Mucosa of descending colon (tissue), 3 donors: ENCODE measurements around the gene CAMSAP3. TPM values are rescaled to one million over a fixed set of nuclear protein-coding genes. Genes with fewer than 3 reads are reported as not detected.

Experiments
- ATAC-seq: fragments of 200-7000 bp; cut with Tn5 transposase; one replicate; pipeline ENCODE4 v1.9.1; 2020; ENCODE audit warnings: mild to moderate bottlenecking, moderate library complexity
- DNase-seq, 3 donors: peaks; one replicate each; pipeline ENCODE4 v3.0.0-alpha.2; 2020
- H3K36me3 ChIP-seq: fragments of 200-600 bp; one replicate; pipeline ENCODE4 v1.8.0; 2021; ENCODE audit warnings: low read depth, mild to moderate bottlenecking
- H3K4me1 ChIP-seq: fragments of 200-600 bp; one replicate; pipeline ENCODE4 v1.8.0; 2021; ENCODE audit warnings: low read depth, mild to moderate bottlenecking
- H3K4me3 ChIP-seq: fragments of 200-600 bp; one replicate; pipeline ENCODE4 v1.8.0; 2021; ENCODE audit warnings: mild to moderate bottlenecking
- H3K9me3 ChIP-seq: fragments of 200-600 bp; one replicate; pipeline ENCODE4 v1.8.0; 2021; ENCODE audit warnings: mild to moderate bottlenecking
- CTCF ChIP-seq: fragments of 200-600 bp; IDR thresholded peaks from one replicate; pipeline ENCODE4 v1.8.0; 2022; ENCODE audit warnings: antibody characterized with exemption, mild to moderate bottlenecking
- intact Hi-C, 2 donors: fragments of 100-400 bp; cut with DNase I in 1 of 2; cut with micrococcal nuclease in 1 of 2; formaldehyde crosslinking; loops; one replicate each; pipeline versions ENCODE4 v1.11.0 to v1.11.1; 2022; cut with DNase I, micrococcal nuclease
- total RNA-seq, 3 donors: library from RNA; stranded (reverse); fragmentation: NEBNext Ultra II Directional in 2 of 3; extraction: Animal tissue kit (Norgen Biotek cat#: 25700) in 2 of 3; gene quantifications; one replicate each; pipeline versions ENCODE4 v1.2.1 to v1.2.4, GENCODE V29; 2021 to 2023
- donor health status: DM: no; HTN: no; CAD: no; lungs with moderate emphysema.
- donor health status: DM: no; HTN: no; CAD: no.
- donor health status: DM: no; HTN: yes; CAD: no.

Gene CAMSAP3
- total RNA-seq, 3 donors from 2014 or later: 25.3 to 60.5 (median 41.2) TPM

DNA sequence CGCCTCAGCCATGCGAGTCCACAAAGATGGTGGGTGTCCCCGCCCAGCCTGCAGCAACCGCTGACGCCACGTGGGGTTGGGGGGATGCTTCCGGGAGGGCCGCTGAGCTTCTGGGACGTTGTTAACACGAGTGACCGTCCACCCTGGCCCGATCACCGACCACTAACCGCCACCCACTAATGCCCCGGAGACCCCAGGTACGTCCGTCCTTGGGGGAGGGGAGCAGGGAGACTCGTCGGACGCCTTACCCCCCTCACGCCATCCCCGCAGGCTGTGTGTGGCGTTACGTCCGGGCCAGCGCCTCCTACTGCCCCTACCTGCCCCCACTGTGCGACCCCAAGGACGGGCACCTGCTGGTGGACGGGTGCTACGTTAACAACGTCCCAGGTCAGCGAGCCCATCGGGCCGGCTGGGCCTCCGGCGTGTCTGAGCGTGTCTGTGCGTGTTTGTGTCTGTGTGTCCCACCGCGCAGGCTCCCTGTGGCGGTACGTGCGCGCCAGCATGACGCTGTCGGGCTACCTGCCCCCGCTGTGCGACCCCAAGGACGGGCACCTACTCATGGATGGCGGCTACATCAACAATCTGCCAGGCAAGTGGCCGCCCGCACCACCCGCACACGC, 38.9 kb upstream of the CAMSAP3 start:
- Histone ChIP-seq H3K4me1 (no peaks in the 10 kb centered on the region), H3K36me3 (no peaks in the 10 kb centered on the region), H3K4me3 (no peak overlapping the region), H3K9me3 (no peaks in the 10 kb centered on the region)
- intact Hi-C loops: no loop called here
- TF ChIP-seq CTCF: no peak
- DNase-seq (no peak), ATAC-seq (no peak)

GRCh38 chr19:7558667-7559066, 37.0 kb upstream of the CAMSAP3 start:
- no peak for TF ChIP-seq CTCF
- Histone ChIP-seq H3K36me3 (no peaks in the 10 kb centered on the region), H3K4me1 (no peaks in the 10 kb centered on the region), H3K4me3 (no peak overlapping the region), H3K9me3 (no peaks in the 10 kb centered on the region)
- ATAC-seq (no peak), DNase-seq (no peak)
- intact Hi-C loops: no loop called here

GRCh38 chr19:7559102-7559501, 36.6 kb upstream of the CAMSAP3 start:
- DNase-seq (no peak), ATAC-seq (no peak)
- TF ChIP-seq CTCF: no peak
- Histone ChIP-seq H3K36me3 (no peaks in the 10 kb centered on the region), H3K4me1 (no peaks in the 10 kb centered on the region), H3K9me3 (no peaks in the 10 kb centered on the region), H3K4me3 (no peak overlapping the region)
- intact Hi-C loops: no loop called here

DNA sequence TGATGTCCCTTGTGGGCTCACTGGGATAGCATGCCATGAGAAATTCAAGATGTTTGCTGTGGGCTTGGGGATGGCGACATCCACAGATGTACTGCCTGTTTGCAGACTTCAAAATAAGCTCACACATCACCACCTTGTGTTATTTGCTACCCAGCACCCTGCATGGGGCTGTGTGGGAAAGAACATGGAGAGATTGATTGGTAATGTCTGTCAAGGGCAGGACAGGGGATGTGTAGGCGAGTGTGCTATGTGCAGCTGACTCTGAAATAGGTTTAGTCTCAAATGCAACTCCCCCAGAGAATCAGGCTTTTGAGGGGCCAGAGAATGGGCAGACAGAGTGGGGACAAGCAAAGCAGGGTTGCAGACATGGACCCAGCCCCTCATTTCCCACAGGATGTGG, 35.4 kb upstream of the CAMSAP3 start:
- H3K9me3 ChIP-seq: no peaks in the 10 kb centered on the region
- DNase-seq: no peak
- no peak for ATAC-seq
- no peaks in the 10 kb centered on the region for H3K4me1 ChIP-seq
- H3K36me3 ChIP-seq: no peaks in the 10 kb centered on the region
- intact Hi-C loops: no loop called here
- no peak for TF ChIP-seq CTCF
- H3K4me3 ChIP-seq: no peak overlapping the region

- H3K36me3 ChIP-seq: no peaks in the 10 kb centered on the region
- no peak for TF ChIP-seq CTCF
- H3K4me1 ChIP-seq: no peaks in the 10 kb centered on the region
- H3K9me3 ChIP-seq: no peaks in the 10 kb centered on the region
- H3K4me3 ChIP-seq: no peak overlapping the region
- intact Hi-C loops: no loop called here
- ATAC-seq (no peak), DNase-seq (no peak)
These were observed 34.3 kb upstream of the CAMSAP3 start for GRCh38 chr19:7561325-7561724.
